Mesenchymal stem cell (in vitro differentiated cells and primary cell): ENCODE results near the gene FARS2.
"Not testable (repeated sequence)": the region's sequence is repeated elsewhere in the genome, so short reads cannot be mapped to it uniquely, and the experiment has no call there.

ENCODE experiments used
- DNase-seq: peaks from one replicate; pipeline ENCODE4 v3.0.0-alpha.2; 2013
- H2AFZ ChIP-seq: one replicate; pipeline ENCODE4 v1.6.1; 2013; ENCODE audit warnings: low read depth, mild to moderate bottlenecking, control low read depth, inconsistent platforms, low read length, moderate library complexity
- H2AK5ac ChIP-seq: 2 replicates; pipeline ENCODE4 v1.6.1; 2013; ENCODE audit warnings: low read length, moderate library complexity, mild to moderate bottlenecking, inconsistent platforms; ENCODE audit not compliant: severe bottlenecking
- H2BK120ac ChIP-seq: one replicate; pipeline ENCODE4 v1.6.1; 2013; ENCODE audit warnings: low read depth, mild to moderate bottlenecking, inconsistent platforms, low read length, moderate library complexity
- H2BK12ac ChIP-seq, 2 experiments: one replicate each; pipeline ENCODE4 v1.6.1; 2013; ENCODE audit warnings: inconsistent platforms in 2 of 2, low read length in 2 of 2, mild to moderate bottlenecking in 2 of 2, moderate library complexity in 2 of 2, control low read depth in 1 of 2
- H2BK15ac ChIP-seq: one replicate; pipeline ENCODE4 v1.6.1; 2013; ENCODE audit warnings: mild to moderate bottlenecking, low read depth, inconsistent platforms; ENCODE audit not compliant: poor library complexity, severe bottlenecking
- H2BK5ac ChIP-seq: 2 replicates; pipeline ENCODE4 v1.6.1; 2013; ENCODE audit warnings: low read depth, mild to moderate bottlenecking, low read length, control low read depth, inconsistent platforms; ENCODE audit not compliant: poor library complexity, severe bottlenecking
- H3K14ac ChIP-seq, 2 experiments: one replicate each; pipeline ENCODE4 v1.6.1; 2013; ENCODE audit warnings: inconsistent platforms in 2 of 2, low read length in 2 of 2, control low read depth in 1 of 2, mild to moderate bottlenecking in 1 of 2, moderate library complexity in 1 of 2
- H3K18ac ChIP-seq, 2 experiments: one replicate each; pipeline ENCODE4 v1.6.1; 2013; ENCODE audit warnings: inconsistent platforms in 2 of 2, low read length in 2 of 2, control low read depth in 1 of 2, low read depth in 1 of 2, mild to moderate bottlenecking in 1 of 2
- H3K23ac ChIP-seq, 2 experiments: one replicate each; pipeline ENCODE4 v1.6.1; 2013; ENCODE audit warnings: inconsistent platforms in 2 of 2, low read length in 2 of 2, mild to moderate bottlenecking in 2 of 2, moderate library complexity in 2 of 2, control low read depth in 1 of 2
- H3K27ac ChIP-seq: 2 replicates; pipeline ENCODE4 v1.5.1; 2013; ENCODE audit warnings: mild to moderate bottlenecking, moderate library complexity, low read length, control low read depth, inconsistent platforms; ENCODE audit not compliant: poor library complexity, severe bottlenecking
- H3K27me3 ChIP-seq, 2 experiments: 2 replicates each; pipeline versions ENCODE4 v1.6.1 to v1.7.0; 2013; ENCODE audit warnings: low read length in 2 of 2, mild to moderate bottlenecking in 2 of 2, moderate library complexity in 2 of 2, control low read depth in 1 of 2, inconsistent platforms in 1 of 2; ENCODE audit not compliant: control insufficient read depth in 1 of 2, insufficient read depth in 1 of 2
- H3K36me3 ChIP-seq, 2 experiments: 2 replicates each; pipeline versions ENCODE4 v1.6.1 to v1.7.0; 2013; ENCODE audit warnings: low read length in 2 of 2, control low read depth in 1 of 2, inconsistent platforms in 1 of 2, low read depth in 1 of 2, mild to moderate bottlenecking in 1 of 2; ENCODE audit not compliant: insufficient read depth in 2 of 2, control insufficient read depth in 1 of 2
- H3K4ac ChIP-seq, 2 experiments: one replicate each; pipeline ENCODE4 v1.6.1; 2013; ENCODE audit warnings: inconsistent platforms in 2 of 2, low read length in 2 of 2, mild to moderate bottlenecking in 2 of 2, moderate library complexity in 2 of 2, control low read depth in 1 of 2, low read depth in 1 of 2
- H3K4me1 ChIP-seq: 2 replicates; pipeline ENCODE4 v1.6.1; 2013; ENCODE audit warnings: low read depth, low read length, control low read depth; ENCODE audit not compliant: control insufficient read depth, insufficient read depth
- H3K4me2 ChIP-seq: 2 replicates; pipeline ENCODE4 v1.6.1; 2013; ENCODE audit warnings: low read length, mild to moderate bottlenecking, inconsistent platforms; ENCODE audit not compliant: poor library complexity, severe bottlenecking
- H3K4me3 ChIP-seq, 2 experiments: 2 replicates each; pipeline versions ENCODE4 v1.5.1 to v1.7.0; 2013; ENCODE audit warnings: low read length in 2 of 2, mild to moderate bottlenecking in 2 of 2, control low read depth in 1 of 2, low read depth in 1 of 2; ENCODE audit not compliant: insufficient read depth in 1 of 2
- H3K79me1 ChIP-seq: replicated peaks from 2 replicates; pipeline ENCODE4 v1.6.1; 2013; ENCODE audit warnings: mild to moderate bottlenecking, control low read depth, low read length, inconsistent platforms; ENCODE audit not compliant: poor library complexity, severe bottlenecking
- H3K9ac ChIP-seq: 2 replicates; pipeline ENCODE4 v1.7.0; 2013; ENCODE audit warnings: mild to moderate bottlenecking, low read length, moderate library complexity
- H3K9me3 ChIP-seq: 2 replicates; pipeline ENCODE4 v1.7.0; 2013; ENCODE audit warnings: mild to moderate bottlenecking, low read length; ENCODE audit not compliant: control insufficient read depth
- H4K8ac ChIP-seq: one replicate; pipeline ENCODE4 v1.6.1; 2013; ENCODE audit warnings: inconsistent platforms, mild to moderate bottlenecking, low read length, moderate library complexity
- H4K91ac ChIP-seq: one replicate; pipeline ENCODE4 v1.6.1; 2013; ENCODE audit warnings: mild to moderate bottlenecking, low read length, inconsistent platforms
- WGBS: methylation state at CpG from one replicate; pipeline ENCODE4 v1.1.7; 2013; ENCODE audit warnings: mixed read lengths; 5-methylcytosine and 5-hydroxymethylcytosine counted together

The FARS2 gene

GRCh38 chr6:5656695-5657094 lies 395.4 kb downstream of the FARS2 start:
- H3K36me3 ChIP-seq, H3K9me3 ChIP-seq, DNase-seq, H2BK5ac ChIP-seq, H2AFZ ChIP-seq, H3K4me2 ChIP-seq, H2BK120ac ChIP-seq, H3K23ac ChIP-seq, H3K4me1 ChIP-seq, H2AK5ac ChIP-seq, H3K4me3 ChIP-seq, H3K14ac ChIP-seq, H3K18ac ChIP-seq, H3K27me3 ChIP-seq, H4K91ac ChIP-seq, H3K9ac ChIP-seq, H4K8ac ChIP-seq, H3K79me1 ChIP-seq, H2BK12ac ChIP-seq, H3K27ac ChIP-seq, H3K4ac ChIP-seq, H2BK15ac ChIP-seq: not testable (repeated sequence)
- 98% methylated on average over 6 of the region's 6 CpGs for WGBS

GRCh38 chr6:5657684-5658430 lies 396.5 kb downstream of the FARS2 start:
- Histone ChIP-seq H3K23ac (no peak overlapping the region), H2BK15ac (no peak overlapping the region), H2AFZ (no peak overlapping the region), H4K91ac (no peak overlapping the region), H2BK120ac (no peak overlapping the region), H3K14ac (no peak overlapping the region), H2BK5ac (no peak overlapping the region), H3K4me2 (no peak overlapping the region), H2AK5ac (no peak overlapping the region), H3K4me1 (no peaks in the 10 kb centered on the region), H3K27me3 (no peaks in the 10 kb centered on the region), H4K8ac (no peak overlapping the region), H3K4me3 (no peak overlapping the region), H3K9ac (peak overlapping the region; percentile 47), H2BK12ac (no peak overlapping the region), H3K18ac (no peak overlapping the region), H3K9me3 (no peaks in the 10 kb centered on the region), H3K79me1 (peaks cover 3% of the 10 kb centered on the region), H3K27ac (no peak overlapping the region), H3K4ac (no peak overlapping the region), H3K36me3 (peaks cover 0 to 3% of the 10 kb centered on the region in 2 experiments)
- no peak for DNase-seq
- WGBS = 97% methylated on average over 6 of the region's 9 CpGs

- Histone ChIP-seq H3K14ac (no peak overlapping the region), H2BK15ac (no peak overlapping the region), H4K91ac (no peak overlapping the region), H3K27ac (no peak overlapping the region), H3K9ac (no peak overlapping the region), H3K23ac (no peak overlapping the region), H2AK5ac (no peak overlapping the region), H3K36me3 (no peaks in the 10 kb centered on the region), H3K9me3 (no peaks in the 10 kb centered on the region), H3K4me2 (no peak overlapping the region), H2BK5ac (no peak overlapping the region), H2BK120ac (no peak overlapping the region), H3K27me3 (no peaks in the 10 kb centered on the region), H2AFZ (no peak overlapping the region), H4K8ac (no peak overlapping the region), H3K18ac (no peak overlapping the region), H2BK12ac (no peak overlapping the region), H3K4ac (no peak overlapping the region), H3K79me1 (peaks cover 3% of the 10 kb centered on the region), H3K4me3 (no peak overlapping the region), H3K4me1 (no peaks in the 10 kb centered on the region)
- no peak for DNase-seq
These were observed 398.2 kb downstream of the FARS2 start for GRCh38 chr6:5659467-5659866.

- Histone ChIP-seq H3K18ac (no peak overlapping the region), H3K4me2 (no peak overlapping the region)
- 63% methylated on average over 3 of the region's 5 CpGs for WGBS
These were observed 399.5 kb downstream of the FARS2 start for GRCh38 chr6:5660772-5661171.

More at GRCh38 chr6:5660772-5661171, 399.5 kb downstream of the FARS2 start:
- Histone ChIP-seq H2BK5ac (no peak overlapping the region), H3K14ac (no peak overlapping the region), H3K27me3 (no peaks in the 10 kb centered on the region), H2BK120ac (no peak overlapping the region), H3K23ac (no peak overlapping the region), H3K4me3 (no peak overlapping the region), H3K9ac (no peak overlapping the region), H4K8ac (no peak overlapping the region), H4K91ac (no peak overlapping the region), H3K4ac (no peak overlapping the region), H3K27ac (no peak overlapping the region), H3K9me3 (no peaks in the 10 kb centered on the region), H2BK12ac (no peak overlapping the region), H2AFZ (no peak overlapping the region), H2BK15ac (no peak overlapping the region), H3K4me1 (no peaks in the 10 kb centered on the region), H3K36me3 (no peaks in the 10 kb centered on the region), H3K79me1 (peaks cover 3% of the 10 kb centered on the region), H2AK5ac (no peak overlapping the region)
- DNase-seq = no peak
